ENCODE measurements around the gene IYD. TPM values are rescaled to one million over a fixed set of nuclear protein-coding genes. Genes with fewer than 3 reads are reported as not detected.
A peak's percentile ranks its signal among the peaks of the same experiment; 100 is the strongest.

Gene IYD
- under 0.01 TPM in 1 of 2 replicates, not detected in the other for total RNA-seq (2014; rRNA removed; shearing (Covaris generic))

GRCh38 chr6:150368762-150369161 lies at the start of gene IYD:
TSS of gene IYD (plus strand) at chr6:150369012. CDS start at chr6:150369032, 20 bp downstream.
- no peak for DNase-seq (ENCODE audit: low read depth)

- no peak for DNase-seq (ENCODE audit: low read depth)
Measured at GRCh38 chr6:150319924-150320323, 48.9 kb upstream of the IYD start.

- no peak for DNase-seq (ENCODE audit: low read depth)
Measured at GRCh38 chr6:150320442-150320841, 48.4 kb upstream of the IYD start.

GRCh38 chr6:150322466-150322871 lies 46.3 kb upstream of the IYD start:
- DNase-seq (ENCODE audit: low read depth), result no peak

- DNase-seq (ENCODE audit: low read depth), result no peak
Measured at GRCh38 chr6:150323205-150323604, 45.6 kb upstream of the IYD start.

GRCh38 chr6:150324044-150324443 lies 44.8 kb upstream of the IYD start:
- DNase-seq (ENCODE audit: low read depth), result no peak

GRCh38 chr6:150325066-150325772 lies 43.6 kb upstream of the IYD start:
- DNase-seq (ENCODE audit: low read depth), result peak; percentile 60

GRCh38 chr6:150327117-150327774 lies 41.6 kb upstream of the IYD start:
- DNase-seq (ENCODE audit: low read depth), result no peak

GRCh38 chr6:150328744-150329405 lies 39.9 kb upstream of the IYD start:
- DNase-seq (ENCODE audit: low read depth), result no peak

- no peak for DNase-seq (ENCODE audit: low read depth)
Measured at GRCh38 chr6:150331344-150331743, 37.5 kb upstream of the IYD start.

- no peak for DNase-seq (ENCODE audit: low read depth)
Measured at GRCh38 chr6:150332939-150333584, 35.8 kb upstream of the IYD start.

- DNase-seq (ENCODE audit: low read depth), result no peak
Measured at GRCh38 chr6:150333585-150333941, 35.2 kb upstream of the IYD start.

- peak; percentile 77 for DNase-seq (ENCODE audit: low read depth)
Measured at GRCh38 chr6:150334790-150335783, 33.7 kb upstream of the IYD start.

- DNase-seq (ENCODE audit: low read depth), result peak; percentile 91
Measured at GRCh38 chr6:150336299-150336698, 32.5 kb upstream of the IYD start.

- no peak for DNase-seq (ENCODE audit: low read depth)
Measured at GRCh38 chr6:150336708-150337107, 32.1 kb upstream of the IYD start.

- no peak for DNase-seq (ENCODE audit: low read depth)
Measured at GRCh38 chr6:150342126-150342525, 26.7 kb upstream of the IYD start.

GRCh38 chr6:150343434-150343833 lies 25.4 kb upstream of the IYD start:
- DNase-seq (ENCODE audit: low read depth), result peak; percentile 39

GRCh38 chr6:150345781-150346180 lies 23.0 kb upstream of the IYD start:
- peak; percentile 77 for DNase-seq (ENCODE audit: low read depth)

GRCh38 chr6:150346346-150346745 lies 22.5 kb upstream of the IYD start:
- DNase-seq (ENCODE audit: low read depth), result peak; percentile 60

- no peak for DNase-seq (ENCODE audit: low read depth)
Measured at GRCh38 chr6:150347845-150348244, 21.0 kb upstream of the IYD start.

GRCh38 chr6:150349546-150349945 lies 19.3 kb upstream of the IYD start:
- no peak for DNase-seq (ENCODE audit: low read depth)

Data from Daoy (cell line).